NB4 (cell line): Measurements from ENCODE around the gene BAHD1.
A peak's percentile ranks its signal among the peaks of the same experiment; 100 is the strongest.

Experiments used
- MYC ChIP-seq: IDR thresholded peaks from 2 replicates; pipeline ENCODE4 v1.6.1; 2011; ENCODE audit warnings: low read depth, low read length
- POLR2A ChIP-seq: IDR thresholded peaks from 2 replicates; pipeline ENCODE4 v1.6.1; 2011; ENCODE audit warnings: mild to moderate bottlenecking; ENCODE audit not compliant: insufficient read length; ENCODE audit errors: extremely low read depth
- TF ChIP-seq, protein P1 (sequence below): IDR thresholded peaks from one replicate; pipeline ENCODE4 v1.5.1; 2012; ENCODE audit warnings: low read depth, low read length
- TF ChIP-seq, protein P2 (sequence below): IDR thresholded peaks from 2 replicates; pipeline ENCODE4 v1.6.1; 2011; ENCODE audit warnings: low read depth, low read length

DNA sequence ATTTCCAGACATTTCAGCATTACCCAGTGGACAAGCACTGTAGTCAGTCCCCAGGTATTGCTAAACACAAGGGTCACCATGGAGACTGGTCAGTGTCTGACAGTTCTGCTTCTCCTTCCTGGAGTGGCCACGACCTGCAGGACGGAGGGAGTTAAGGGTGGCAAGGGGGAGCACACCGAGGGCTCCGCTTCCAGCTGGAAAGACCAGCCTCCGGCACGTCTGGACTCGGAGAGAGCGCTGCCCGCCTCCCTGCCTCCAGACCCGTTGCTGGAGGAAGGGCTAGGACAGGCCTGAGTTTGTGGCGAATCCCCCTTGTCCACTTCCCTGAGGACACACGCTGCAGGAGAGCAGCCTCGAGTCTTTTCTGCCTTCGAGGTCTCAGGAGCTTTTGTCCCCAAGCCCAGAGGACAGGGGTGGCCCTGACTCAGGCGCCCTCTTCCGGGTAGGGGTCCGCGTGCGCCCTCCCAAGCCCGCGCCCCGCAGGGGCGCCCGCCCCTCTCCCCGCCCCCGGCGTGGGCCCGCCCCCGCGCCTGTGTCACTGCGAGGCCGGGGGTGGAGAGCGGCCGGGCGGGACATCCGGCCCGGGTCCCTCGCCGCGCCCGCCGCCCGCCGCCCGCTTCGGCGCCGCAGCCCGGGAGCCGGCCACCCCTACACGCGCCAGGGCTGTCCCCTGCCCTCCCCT is 29.8 kb downstream of the BAHD1 start, which contains the start of gene CHST14:
- TF ChIP-seq POLR2A (peak; percentile 48), MYC (peak; percentile 80)
- TF ChIP-seq, protein P1, sequence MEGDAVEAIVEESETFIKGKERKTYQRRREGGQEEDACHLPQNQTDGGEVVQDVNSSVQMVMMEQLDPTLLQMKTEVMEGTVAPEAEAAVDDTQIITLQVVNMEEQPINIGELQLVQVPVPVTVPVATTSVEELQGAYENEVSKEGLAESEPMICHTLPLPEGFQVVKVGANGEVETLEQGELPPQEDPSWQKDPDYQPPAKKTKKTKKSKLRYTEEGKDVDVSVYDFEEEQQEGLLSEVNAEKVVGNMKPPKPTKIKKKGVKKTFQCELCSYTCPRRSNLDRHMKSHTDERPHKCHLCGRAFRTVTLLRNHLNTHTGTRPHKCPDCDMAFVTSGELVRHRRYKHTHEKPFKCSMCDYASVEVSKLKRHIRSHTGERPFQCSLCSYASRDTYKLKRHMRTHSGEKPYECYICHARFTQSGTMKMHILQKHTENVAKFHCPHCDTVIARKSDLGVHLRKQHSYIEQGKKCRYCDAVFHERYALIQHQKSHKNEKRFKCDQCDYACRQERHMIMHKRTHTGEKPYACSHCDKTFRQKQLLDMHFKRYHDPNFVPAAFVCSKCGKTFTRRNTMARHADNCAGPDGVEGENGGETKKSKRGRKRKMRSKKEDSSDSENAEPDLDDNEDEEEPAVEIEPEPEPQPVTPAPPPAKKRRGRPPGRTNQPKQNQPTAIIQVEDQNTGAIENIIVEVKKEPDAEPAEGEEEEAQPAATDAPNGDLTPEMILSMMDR, result no peak
- TF ChIP-seq, protein P2, sequence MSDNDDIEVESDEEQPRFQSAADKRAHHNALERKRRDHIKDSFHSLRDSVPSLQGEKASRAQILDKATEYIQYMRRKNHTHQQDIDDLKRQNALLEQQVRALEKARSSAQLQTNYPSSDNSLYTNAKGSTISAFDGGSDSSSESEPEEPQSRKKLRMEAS, result 0 out of 2 replicates have a peak, but pooled peaks have one; percentile 34
